C4-2B (cell line): ENCODE results near the gene FCGR3B.
A peak's percentile ranks its signal among the peaks of the same experiment; 100 is the strongest.
"Not testable (repeated sequence)": the region's sequence is repeated elsewhere in the genome, so short reads cannot be mapped to it uniquely, and the experiment has no call there.

Experiments
- ZFX ChIP-seq: fragments of 450-650 bp; IDR thresholded peaks from 2 replicates; pipeline ENCODE4 v1.6.1; 2017
- TF ChIP-seq, protein P1 (sequence below): fragments of 450-650 bp; conservative IDR thresholded peaks from 2 replicates; pipeline ENCODE4 v1.5.1; 2017; ENCODE audit warnings: mild to moderate bottlenecking

GRCh38 chr1:161647507-161648360, 16.8 kb upstream of the FCGR3B start:
- TF ChIP-seq, protein P1, sequence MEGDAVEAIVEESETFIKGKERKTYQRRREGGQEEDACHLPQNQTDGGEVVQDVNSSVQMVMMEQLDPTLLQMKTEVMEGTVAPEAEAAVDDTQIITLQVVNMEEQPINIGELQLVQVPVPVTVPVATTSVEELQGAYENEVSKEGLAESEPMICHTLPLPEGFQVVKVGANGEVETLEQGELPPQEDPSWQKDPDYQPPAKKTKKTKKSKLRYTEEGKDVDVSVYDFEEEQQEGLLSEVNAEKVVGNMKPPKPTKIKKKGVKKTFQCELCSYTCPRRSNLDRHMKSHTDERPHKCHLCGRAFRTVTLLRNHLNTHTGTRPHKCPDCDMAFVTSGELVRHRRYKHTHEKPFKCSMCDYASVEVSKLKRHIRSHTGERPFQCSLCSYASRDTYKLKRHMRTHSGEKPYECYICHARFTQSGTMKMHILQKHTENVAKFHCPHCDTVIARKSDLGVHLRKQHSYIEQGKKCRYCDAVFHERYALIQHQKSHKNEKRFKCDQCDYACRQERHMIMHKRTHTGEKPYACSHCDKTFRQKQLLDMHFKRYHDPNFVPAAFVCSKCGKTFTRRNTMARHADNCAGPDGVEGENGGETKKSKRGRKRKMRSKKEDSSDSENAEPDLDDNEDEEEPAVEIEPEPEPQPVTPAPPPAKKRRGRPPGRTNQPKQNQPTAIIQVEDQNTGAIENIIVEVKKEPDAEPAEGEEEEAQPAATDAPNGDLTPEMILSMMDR, result peak; percentile 64
- not testable (repeated sequence) for TF ChIP-seq ZFX
